ENCODE data around the gene VWA3B. TPM values are rescaled to one million over a fixed set of nuclear protein-coding genes. Genes with fewer than 3 reads are reported as not detected.

Gene VWA3B
- total RNA-seq, 1 donor from 2014 or later, result 4.1 TPM

DNA sequence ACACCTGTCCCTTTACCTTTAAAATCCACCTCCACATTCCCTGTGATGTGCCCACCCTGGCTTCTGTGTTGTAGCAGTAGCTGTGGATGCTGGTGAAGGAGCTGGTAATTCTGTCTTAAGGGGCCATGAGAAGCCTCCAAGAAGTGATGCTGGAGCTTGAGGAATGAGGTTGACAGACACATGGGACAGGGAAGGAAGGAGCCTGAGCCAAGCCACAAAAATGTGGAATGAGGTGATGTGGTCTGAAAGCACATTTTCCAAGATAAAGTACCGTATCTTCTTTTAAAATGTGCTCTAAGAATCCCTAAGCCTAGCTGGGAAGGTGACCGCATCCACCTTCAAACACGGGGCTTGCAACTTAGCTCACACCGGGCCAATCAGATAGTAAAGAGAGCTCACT, 31.2 kb downstream of the VWA3B start:
- Mint-ChIP-seq H3K9me3 (no peaks in the 10 kb centered on the region), H3K27ac (no peak overlapping the region), H3K27me3 (peaks cover 22% of the 10 kb centered on the region), H3K4me3 (no peak overlapping the region), H3K36me3 (no peaks in the 10 kb centered on the region), H3K4me1 (ENCODE audit: unreplicated experiment) (peaks cover 19% of the 10 kb centered on the region)
- no peak for DNase-seq (ENCODE audit: extremely low spot score, unreplicated experiment)
- no peak for TF ChIP-seq CTCF (conservative IDR thresholded peaks at IDR 0.05)

GRCh38 chr2:98118852-98119251, 31.9 kb downstream of the VWA3B start:
- Mint-ChIP-seq H3K9me3 (no peaks in the 10 kb centered on the region), H3K36me3 (no peaks in the 10 kb centered on the region), H3K4me3 (no peak overlapping the region), H3K4me1 (ENCODE audit: unreplicated experiment) (peaks cover 22% of the 10 kb centered on the region), H3K27ac (no peak overlapping the region), H3K27me3 (peaks cover 27% of the 10 kb centered on the region)
- no peak for DNase-seq (ENCODE audit: extremely low spot score, unreplicated experiment)
- no peak for TF ChIP-seq CTCF (conservative IDR thresholded peaks at IDR 0.05)

GRCh38 chr2:98121149-98121548, 34.2 kb downstream of the VWA3B start:
- DNase-seq (ENCODE audit: extremely low spot score, unreplicated experiment), result no peak
- Mint-ChIP-seq H3K4me1 (ENCODE audit: unreplicated experiment) (peaks cover 22% of the 10 kb centered on the region), H3K9me3 (no peaks in the 10 kb centered on the region), H3K27ac (no peak overlapping the region), H3K4me3 (no peak overlapping the region), H3K27me3 (peaks cover 38% of the 10 kb centered on the region), H3K36me3 (no peaks in the 10 kb centered on the region)
- TF ChIP-seq CTCF (conservative IDR thresholded peaks at IDR 0.05), result no peak

DNA sequence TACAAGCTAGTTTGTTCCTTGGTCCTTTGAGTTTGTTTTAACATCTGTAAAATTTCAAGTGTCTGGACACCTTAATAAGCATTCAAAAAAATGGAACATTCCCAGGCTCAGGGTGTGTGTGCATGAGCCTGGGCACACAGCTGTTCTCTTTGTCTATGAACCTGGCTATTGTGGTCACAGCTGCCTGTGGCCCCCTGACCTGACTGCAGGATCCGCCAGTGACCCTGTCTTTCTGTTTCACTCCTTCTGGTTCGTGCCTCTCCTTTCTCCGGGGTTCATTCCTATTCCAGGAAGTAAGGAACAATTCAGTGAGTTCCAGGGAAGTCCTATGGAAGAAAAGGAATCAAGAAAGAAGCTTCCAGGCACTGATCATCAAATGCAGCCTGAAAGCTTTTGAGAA, 35.6 kb downstream of the VWA3B start:
- no peak for TF ChIP-seq CTCF (conservative IDR thresholded peaks at IDR 0.05)
- Mint-ChIP-seq H3K4me3 (peak overlapping the region; percentile 24), H3K27me3 (peaks cover 39% of the 10 kb centered on the region), H3K36me3 (no peaks in the 10 kb centered on the region), H3K9me3 (no peaks in the 10 kb centered on the region), H3K4me1 (ENCODE audit: unreplicated experiment) (peaks cover 22% of the 10 kb centered on the region), H3K27ac (peak overlapping the region; percentile 28)
- DNase-seq (ENCODE audit: extremely low spot score, unreplicated experiment), result no peak

DNA sequence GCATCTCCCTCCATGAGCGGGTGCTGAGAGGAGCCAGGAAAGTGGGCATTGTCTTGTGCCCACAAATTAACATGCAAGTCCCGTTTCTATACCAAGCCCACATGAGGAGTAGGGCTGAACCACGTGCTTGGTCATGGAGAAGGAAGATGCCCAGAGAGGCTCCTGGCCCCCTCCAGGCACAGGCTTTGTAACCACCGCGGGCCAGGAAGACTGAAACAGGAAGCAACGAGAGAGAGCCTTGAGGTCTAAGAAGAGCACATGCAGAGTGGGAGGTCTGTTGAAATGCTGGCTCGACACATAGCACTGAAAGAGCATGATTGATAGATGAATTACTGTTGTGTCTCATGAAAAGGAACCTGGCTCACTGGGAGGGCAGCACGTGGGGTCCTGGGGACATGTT, 36.3 kb downstream of the VWA3B start:
- Mint-ChIP-seq H3K4me1 (ENCODE audit: unreplicated experiment) (peaks cover 22% of the 10 kb centered on the region), H3K9me3 (no peaks in the 10 kb centered on the region), H3K27me3 (peaks cover 46% of the 10 kb centered on the region), H3K4me3 (no peak overlapping the region), H3K36me3 (no peaks in the 10 kb centered on the region), H3K27ac (no peak overlapping the region)
- DNase-seq (ENCODE audit: extremely low spot score, unreplicated experiment), result no peak
- TF ChIP-seq CTCF (conservative IDR thresholded peaks at IDR 0.05), result no peak

DNA sequence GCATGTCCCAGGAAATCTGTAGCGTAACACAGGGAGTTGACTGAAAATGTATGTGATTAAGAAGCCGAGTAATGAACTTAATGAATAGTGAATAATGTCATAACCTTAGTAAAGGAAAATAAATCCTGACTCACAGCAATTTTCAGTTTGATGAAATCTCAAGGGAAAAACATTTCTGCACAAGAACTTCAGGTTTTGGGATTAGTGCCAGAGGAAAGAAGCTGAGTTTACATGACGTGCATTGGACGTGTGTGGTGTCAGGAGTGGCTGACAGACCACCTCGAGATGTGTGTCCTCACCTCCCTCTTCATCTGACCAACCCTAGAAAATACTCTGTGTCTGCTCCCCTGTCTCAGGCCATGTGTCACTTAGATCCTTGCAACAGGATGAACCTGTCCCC, 39.1 kb downstream of the VWA3B start:
- TF ChIP-seq CTCF (conservative IDR thresholded peaks at IDR 0.05), result no peak
- DNase-seq (ENCODE audit: extremely low spot score, unreplicated experiment), result no peak

More for the DNA sequence above, 39.1 kb downstream of the VWA3B start:
- Mint-ChIP-seq H3K4me1 (ENCODE audit: unreplicated experiment) (peaks cover 18% of the 10 kb centered on the region), H3K36me3 (no peaks in the 10 kb centered on the region), H3K4me3 (no peak overlapping the region), H3K27me3 (peaks cover 59% of the 10 kb centered on the region), H3K9me3 (no peaks in the 10 kb centered on the region), H3K27ac (no peak overlapping the region)

Measured in type B pancreatic cell (in vitro differentiated cells).